WERI-Rb-1 (cell line): Measurements from ENCODE around the gene POMP.

Experiments
- DNase-seq: peaks from one replicate; pipeline ENCODE4 v3.0.0-alpha.2; 2020
- H3K27ac ChIP-seq: fragments of 250-450 bp; sonication (Bioruptor Pico); 2 replicates; pipeline ENCODE4 v1.5.1; 2020; ENCODE audit warnings: mild to moderate bottlenecking, moderate library complexity
- H3K27me3 ChIP-seq: fragments of 250-450 bp; sonication (Bioruptor Pico); 2 replicates; pipeline ENCODE4 v1.5.1; 2021; ENCODE audit warnings: mild to moderate bottlenecking, low read depth, moderate library complexity; ENCODE audit not compliant: insufficient read depth, severe bottlenecking
- H3K36me3 ChIP-seq: fragments of 250-450 bp; sonication (Bioruptor Pico); 2 replicates; pipeline ENCODE4 v1.5.1; 2020; ENCODE audit warnings: mild to moderate bottlenecking, moderate library complexity
- H3K4me3 ChIP-seq: 2 replicates; pipeline ENCODE4 v1.5.1; 2011; ENCODE audit warnings: low read depth, mild to moderate bottlenecking, control low read depth, low read length
- H3K9me3 ChIP-seq: fragments of 250-450 bp; sonication (Bioruptor Pico); 2 replicates; pipeline ENCODE4 v1.5.1; 2021; ENCODE audit warnings: mild to moderate bottlenecking, moderate library complexity; ENCODE audit not compliant: severe bottlenecking
- TF ChIP-seq, protein P1 (sequence below): IDR thresholded peaks from 2 replicates; pipeline ENCODE4 v1.5.1; 2011; ENCODE audit warnings: low read depth, mild to moderate bottlenecking, control low read depth, inconsistent platforms, low read length

Gene POMP

DNA sequence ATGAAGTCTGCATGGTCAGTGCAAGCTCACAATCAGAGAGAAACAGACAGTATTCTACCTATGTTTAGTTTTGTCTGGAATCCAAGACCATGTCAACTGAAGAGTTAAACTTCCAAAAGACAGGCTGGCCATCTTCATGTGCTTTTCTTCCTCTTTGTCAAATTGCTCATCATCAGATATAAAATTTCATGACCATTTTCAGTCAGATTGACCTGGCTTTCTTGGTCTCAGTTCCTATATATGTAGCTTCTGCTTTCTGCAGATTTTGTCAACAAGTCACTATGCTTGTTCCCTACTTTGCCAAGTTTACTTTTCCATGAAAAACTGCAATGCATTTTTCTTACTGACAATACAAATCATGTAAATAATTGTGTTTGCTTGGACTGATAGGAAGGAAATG lies 46.0 kb downstream of the POMP start:
- no peak overlapping the region for H3K4me3 ChIP-seq
- no peak for DNase-seq
- no peaks in the 10 kb centered on the region for H3K27me3 ChIP-seq
- H3K27ac ChIP-seq: no peak overlapping the region
- TF ChIP-seq, protein P1, sequence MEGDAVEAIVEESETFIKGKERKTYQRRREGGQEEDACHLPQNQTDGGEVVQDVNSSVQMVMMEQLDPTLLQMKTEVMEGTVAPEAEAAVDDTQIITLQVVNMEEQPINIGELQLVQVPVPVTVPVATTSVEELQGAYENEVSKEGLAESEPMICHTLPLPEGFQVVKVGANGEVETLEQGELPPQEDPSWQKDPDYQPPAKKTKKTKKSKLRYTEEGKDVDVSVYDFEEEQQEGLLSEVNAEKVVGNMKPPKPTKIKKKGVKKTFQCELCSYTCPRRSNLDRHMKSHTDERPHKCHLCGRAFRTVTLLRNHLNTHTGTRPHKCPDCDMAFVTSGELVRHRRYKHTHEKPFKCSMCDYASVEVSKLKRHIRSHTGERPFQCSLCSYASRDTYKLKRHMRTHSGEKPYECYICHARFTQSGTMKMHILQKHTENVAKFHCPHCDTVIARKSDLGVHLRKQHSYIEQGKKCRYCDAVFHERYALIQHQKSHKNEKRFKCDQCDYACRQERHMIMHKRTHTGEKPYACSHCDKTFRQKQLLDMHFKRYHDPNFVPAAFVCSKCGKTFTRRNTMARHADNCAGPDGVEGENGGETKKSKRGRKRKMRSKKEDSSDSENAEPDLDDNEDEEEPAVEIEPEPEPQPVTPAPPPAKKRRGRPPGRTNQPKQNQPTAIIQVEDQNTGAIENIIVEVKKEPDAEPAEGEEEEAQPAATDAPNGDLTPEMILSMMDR: no peak
- no peaks in the 10 kb centered on the region for H3K36me3 ChIP-seq
- H3K9me3 ChIP-seq: no peaks in the 10 kb centered on the region

DNA sequence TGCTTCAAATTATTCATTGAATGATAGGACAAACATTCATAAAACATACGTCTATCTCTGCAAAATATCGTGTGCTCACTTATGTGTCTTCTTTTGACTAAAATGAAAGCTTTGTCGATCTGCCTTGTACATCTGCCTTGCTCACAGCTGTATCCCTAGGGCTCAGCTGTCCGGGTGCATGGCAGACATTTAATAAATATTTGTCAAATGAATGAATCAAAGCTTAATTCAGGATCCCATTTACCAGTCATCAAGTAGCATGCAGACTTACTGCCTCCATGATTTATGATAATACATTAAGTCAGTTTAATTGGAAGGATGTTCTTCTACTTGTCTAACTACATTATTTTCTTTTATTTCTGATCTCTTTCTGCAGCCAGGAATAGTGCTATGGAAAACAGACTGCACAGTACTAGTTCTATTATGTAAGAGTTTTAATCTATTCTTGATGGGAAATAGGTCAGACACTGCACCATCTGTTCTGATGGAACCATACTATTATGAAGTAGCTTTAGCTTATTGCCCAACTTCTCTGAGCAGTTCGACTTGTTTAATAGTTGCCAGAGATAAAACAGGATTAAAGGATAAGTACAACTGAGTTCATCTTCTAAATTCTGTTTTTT lies 46.6 kb downstream of the POMP start:
- H3K4me3 ChIP-seq: no peak overlapping the region
- H3K9me3 ChIP-seq: no peaks in the 10 kb centered on the region
- H3K27ac ChIP-seq: no peak overlapping the region
- TF ChIP-seq, protein P1: no peak
- DNase-seq: no peak
- no peaks in the 10 kb centered on the region for H3K36me3 ChIP-seq
- H3K27me3 ChIP-seq: no peaks in the 10 kb centered on the region

DNA sequence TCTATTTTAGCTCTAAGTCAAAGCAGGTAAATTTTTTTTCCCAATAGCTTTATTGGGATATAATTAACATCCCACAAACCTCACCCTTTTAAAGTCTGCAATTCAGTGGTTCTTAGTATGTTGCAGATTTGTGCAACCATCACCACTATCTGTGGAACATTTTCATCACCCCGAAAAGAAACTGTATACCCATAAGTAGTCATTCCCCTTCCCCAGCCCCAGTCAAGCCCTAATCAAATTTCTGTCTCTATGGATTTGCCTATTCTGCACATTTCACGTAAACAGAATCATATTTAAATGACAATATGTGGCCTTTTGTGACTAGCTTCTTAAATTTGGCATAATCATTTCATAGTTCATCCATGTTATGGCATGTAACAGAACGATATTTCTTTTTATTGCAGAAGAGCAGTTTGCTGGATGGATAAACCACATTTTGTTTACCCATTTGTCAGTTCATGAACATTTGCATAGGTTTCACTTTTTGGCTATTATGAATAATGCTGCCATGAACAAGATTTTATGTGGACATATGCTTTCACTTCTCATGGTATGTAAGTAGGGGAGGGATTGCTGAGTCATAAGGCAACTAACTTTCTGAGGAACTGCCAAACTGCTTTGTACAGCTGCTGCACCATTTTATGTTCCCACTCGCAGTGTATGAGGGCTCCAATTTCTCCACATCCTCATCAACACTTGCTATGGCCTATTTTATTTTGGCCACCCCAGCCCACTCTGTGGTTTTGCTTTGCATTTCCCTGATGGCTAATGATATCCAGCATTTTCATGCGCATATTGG lies 48.9 kb downstream of the POMP start:
- no peak overlapping the region for H3K4me3 ChIP-seq
- H3K27me3 ChIP-seq: no peaks in the 10 kb centered on the region
- H3K27ac ChIP-seq: no peak overlapping the region
- DNase-seq: no peak
- TF ChIP-seq, protein P1: no peak
- no peaks in the 10 kb centered on the region for H3K36me3 ChIP-seq
- no peaks in the 10 kb centered on the region for H3K9me3 ChIP-seq

DNA sequence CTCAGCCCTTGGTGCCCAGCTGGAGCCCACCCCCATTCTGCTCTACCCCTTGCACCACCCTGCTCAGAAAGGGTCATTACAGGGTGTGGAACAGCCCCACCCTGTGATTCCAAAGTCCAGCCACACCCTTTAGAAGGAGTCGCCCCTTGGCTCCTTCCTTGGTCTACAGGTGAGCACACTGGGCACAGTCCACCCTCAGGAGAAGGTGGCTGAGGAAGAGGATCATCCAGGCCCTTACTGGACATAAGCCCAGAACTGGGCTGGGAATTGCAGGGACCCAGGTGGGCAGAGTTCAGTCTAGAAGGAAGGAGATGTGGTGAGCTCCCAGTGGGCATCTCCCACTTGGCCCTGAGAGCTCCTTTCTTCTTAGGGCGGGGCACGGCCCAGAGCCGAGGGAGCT lies 51.2 kb downstream of the POMP start:
- Histone ChIP-seq H3K27ac (no peak overlapping the region), H3K27me3 (no peaks in the 10 kb centered on the region), H3K36me3 (no peaks in the 10 kb centered on the region), H3K4me3 (no peak overlapping the region), H3K9me3 (no peaks in the 10 kb centered on the region)
- DNase-seq: no peak
- TF ChIP-seq, protein P1: no peak

DNA sequence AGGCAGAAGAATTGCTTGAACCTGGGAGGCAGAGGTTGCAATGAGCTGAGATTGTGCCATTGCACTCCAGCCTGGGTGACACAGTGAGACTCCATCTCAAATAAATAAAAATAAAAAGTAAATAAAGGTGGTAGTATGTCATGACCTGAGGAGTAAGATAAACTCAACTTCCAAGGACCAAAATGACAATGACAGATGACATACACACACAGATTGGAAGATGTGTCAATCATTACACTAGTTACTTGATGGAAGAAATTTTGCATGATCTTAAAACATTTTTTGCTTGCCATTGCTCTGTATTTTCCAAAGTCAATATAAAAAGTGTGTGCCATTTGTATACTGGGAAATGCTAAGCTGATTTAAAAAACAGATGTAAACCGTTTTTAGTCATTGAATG lies 55.7 kb downstream of the POMP start:
- no peaks in the 10 kb centered on the region for H3K9me3 ChIP-seq
- H3K36me3 ChIP-seq: no peaks in the 10 kb centered on the region
- TF ChIP-seq, protein P1: no peak
- no peak overlapping the region for H3K27ac ChIP-seq
- DNase-seq: no peak
- no peak overlapping the region for H3K4me3 ChIP-seq
- H3K27me3 ChIP-seq: no peaks in the 10 kb centered on the region
